Tibial artery (tissue), 4 donors: ENCODE results near the gene VAPA.

Experiments
- DNase-seq, 2 donors: peaks; one replicate each; pipeline ENCODE4 v3.0.0-alpha.2; 2019
- H3K27ac ChIP-seq, 2 donors: fragments of 200-600 bp; sonication (generic) in 1 of 2; 1 replicate in 1 of 2; 2 replicates in 1 of 2; pipeline ENCODE4 v1.5.1; 2018 to 2019; ENCODE audit warnings: mild to moderate bottlenecking in 1 of 2
- H3K27me3 ChIP-seq, 2 donors: fragments of 200-600 bp; sonication (generic) in 1 of 2; one replicate each; pipeline versions ENCODE4 v1.5.1 to v1.6.0; 2016 to 2019
- H3K36me3 ChIP-seq, 3 donors: fragments of 200-600 bp; sonication (generic) in 2 of 3; one replicate each; pipeline ENCODE4 v1.5.1; 2016 to 2019; ENCODE audit warnings: mild to moderate bottlenecking in 2 of 3
- H3K4me1 ChIP-seq, 4 donors: fragments of 200-600 bp; sonication (generic) in 2 of 4; 1 replicate in 3 of 4; 2 replicates in 1 of 4; pipeline ENCODE4 v1.5.1; 2016 to 2019
- H3K4me3 ChIP-seq, 2 donors: fragments of 200-600 bp; sonication (generic) in 1 of 2; 1 replicate in 1 of 2; 2 replicates in 1 of 2; pipeline ENCODE4 v1.5.1; 2018 to 2019; ENCODE audit warnings: mild to moderate bottlenecking in 2 of 2
- H3K9me3 ChIP-seq, 3 donors: fragments of 200-600 bp; sonication (generic) in 1 of 3; one replicate each; pipeline ENCODE4 v1.5.1; 2016 to 2019
- intact Hi-C: fragments of 100-400 bp; cut with DNase I; formaldehyde crosslinking; loops from one replicate; pipeline ENCODE4 v1.15.0; 2023; ENCODE audit warnings: low total_unique reads
- TF ChIP-seq, protein P1 (sequence below), 2 experiments: fragments of 200-600 bp in 1 of 2; fragments of 450-650 bp in 1 of 2; IDR thresholded peaks; one replicate each; pipeline ENCODE4 v1.5.1; 2017 to 2019; ENCODE audit warnings: antibody characterized with exemption in 2 of 2, mild to moderate bottlenecking in 1 of 2, moderate library complexity in 1 of 2

The VAPA gene

DNA sequence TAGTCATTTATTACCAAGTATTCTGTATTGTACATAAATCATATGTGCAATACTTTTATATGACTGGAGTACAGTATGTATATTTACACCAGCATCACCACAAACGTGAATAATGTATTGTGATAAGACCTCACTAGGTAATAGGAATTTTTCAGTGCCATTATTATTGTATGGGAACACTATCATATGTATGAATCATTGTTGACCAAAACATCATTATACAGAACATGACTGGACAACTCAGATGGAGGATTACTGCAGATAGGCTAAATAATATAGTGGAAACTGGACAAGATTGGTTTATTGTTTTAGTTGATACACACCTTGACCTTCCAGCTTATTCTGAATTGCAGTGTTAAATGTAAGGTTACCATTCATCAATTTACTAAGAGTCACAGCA is 33.4 kb downstream of the VAPA start:
- intact Hi-C loops: no loop called here
- peaks cover 26 to 54% (median 52%) of the 10 kb centered on the region in 3 donors for H3K36me3 ChIP-seq
- no peak overlapping the region for H3K4me3 ChIP-seq

DNA sequence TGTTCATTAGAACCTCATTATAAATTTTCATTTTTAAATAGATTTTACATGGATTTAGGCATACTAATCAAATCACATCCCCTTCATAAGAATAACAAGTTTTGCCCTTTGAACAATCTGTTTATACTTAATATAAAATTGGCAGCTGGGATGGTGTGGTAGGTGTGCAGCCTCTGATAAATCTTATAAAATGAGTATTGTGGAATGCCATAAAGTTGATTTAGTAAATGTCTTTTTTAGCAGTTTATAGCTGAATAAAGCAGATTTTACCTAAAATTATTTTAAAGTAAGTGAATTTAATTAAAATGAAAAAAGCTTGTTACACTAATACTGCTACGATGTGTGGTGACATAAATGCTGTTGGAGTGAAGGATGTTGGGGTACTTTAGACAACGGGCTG is 35.5 kb downstream of the VAPA start:
- Histone ChIP-seq H3K36me3 (peaks cover 40 to 66% (median 62%) of the 10 kb centered on the region in 3 donors), H3K4me1 (peaks cover 0 to 16% (median 2%) of the 10 kb centered on the region in 4 donors), H3K4me3 (no peak overlapping the region), H3K27ac (no peak overlapping the region), H3K27me3 (no peaks in the 10 kb centered on the region), H3K9me3 (no peaks in the 10 kb centered on the region)
- no peak for DNase-seq
- intact Hi-C loops: no loop called here
- TF ChIP-seq, protein P1, sequence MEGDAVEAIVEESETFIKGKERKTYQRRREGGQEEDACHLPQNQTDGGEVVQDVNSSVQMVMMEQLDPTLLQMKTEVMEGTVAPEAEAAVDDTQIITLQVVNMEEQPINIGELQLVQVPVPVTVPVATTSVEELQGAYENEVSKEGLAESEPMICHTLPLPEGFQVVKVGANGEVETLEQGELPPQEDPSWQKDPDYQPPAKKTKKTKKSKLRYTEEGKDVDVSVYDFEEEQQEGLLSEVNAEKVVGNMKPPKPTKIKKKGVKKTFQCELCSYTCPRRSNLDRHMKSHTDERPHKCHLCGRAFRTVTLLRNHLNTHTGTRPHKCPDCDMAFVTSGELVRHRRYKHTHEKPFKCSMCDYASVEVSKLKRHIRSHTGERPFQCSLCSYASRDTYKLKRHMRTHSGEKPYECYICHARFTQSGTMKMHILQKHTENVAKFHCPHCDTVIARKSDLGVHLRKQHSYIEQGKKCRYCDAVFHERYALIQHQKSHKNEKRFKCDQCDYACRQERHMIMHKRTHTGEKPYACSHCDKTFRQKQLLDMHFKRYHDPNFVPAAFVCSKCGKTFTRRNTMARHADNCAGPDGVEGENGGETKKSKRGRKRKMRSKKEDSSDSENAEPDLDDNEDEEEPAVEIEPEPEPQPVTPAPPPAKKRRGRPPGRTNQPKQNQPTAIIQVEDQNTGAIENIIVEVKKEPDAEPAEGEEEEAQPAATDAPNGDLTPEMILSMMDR (IDR thresholded peaks at IDR 0.05): no peak

More for the DNA sequence above, 33.4 kb downstream of the VAPA start:
- TF ChIP-seq, protein P1 (IDR thresholded peaks at IDR 0.05): no peak
- Histone ChIP-seq H3K9me3 (no peaks in the 10 kb centered on the region), H3K27ac (no peak overlapping the region), H3K27me3 (no peaks in the 10 kb centered on the region), H3K4me1 (peaks cover 0 to 16% (median 0%) of the 10 kb centered on the region in 4 donors)
- DNase-seq: no peak

DNA sequence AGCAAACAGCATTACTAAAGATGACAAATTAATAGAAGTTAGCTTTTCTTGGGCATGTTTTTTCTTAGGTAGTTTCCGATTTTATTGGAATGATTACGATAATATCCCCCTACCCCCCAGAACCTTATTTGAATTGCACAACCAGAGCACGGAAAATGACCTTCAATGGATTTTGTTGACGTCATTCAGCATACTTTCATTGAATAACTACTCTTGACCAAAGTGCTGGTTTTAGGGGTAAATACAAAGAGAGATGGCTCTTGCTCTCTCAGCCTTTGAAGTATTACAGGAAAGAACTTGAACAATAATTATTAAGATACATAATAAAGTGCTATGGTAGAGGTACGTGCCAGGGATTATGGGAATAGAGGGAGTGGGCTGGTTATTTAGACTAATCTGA is 36.0 kb downstream of the VAPA start:
- TF ChIP-seq, protein P1 (IDR thresholded peaks at IDR 0.05): no peak
- H3K27me3 ChIP-seq: no peaks in the 10 kb centered on the region
- H3K36me3 ChIP-seq: peaks cover 46 to 64% (median 62%) of the 10 kb centered on the region in 3 donors
- intact Hi-C loops: loop anchor here (10.0 kb wide), 1 partner anchor 375 kb away; no protein-coding TSS in a partner anchor
- H3K4me3 ChIP-seq: no peak overlapping the region
- H3K4me1 ChIP-seq: peaks cover 0 to 16% (median 2%) of the 10 kb centered on the region in 4 donors
- H3K9me3 ChIP-seq: no peaks in the 10 kb centered on the region
- no peak for DNase-seq
- no peak overlapping the region for H3K27ac ChIP-seq

DNA sequence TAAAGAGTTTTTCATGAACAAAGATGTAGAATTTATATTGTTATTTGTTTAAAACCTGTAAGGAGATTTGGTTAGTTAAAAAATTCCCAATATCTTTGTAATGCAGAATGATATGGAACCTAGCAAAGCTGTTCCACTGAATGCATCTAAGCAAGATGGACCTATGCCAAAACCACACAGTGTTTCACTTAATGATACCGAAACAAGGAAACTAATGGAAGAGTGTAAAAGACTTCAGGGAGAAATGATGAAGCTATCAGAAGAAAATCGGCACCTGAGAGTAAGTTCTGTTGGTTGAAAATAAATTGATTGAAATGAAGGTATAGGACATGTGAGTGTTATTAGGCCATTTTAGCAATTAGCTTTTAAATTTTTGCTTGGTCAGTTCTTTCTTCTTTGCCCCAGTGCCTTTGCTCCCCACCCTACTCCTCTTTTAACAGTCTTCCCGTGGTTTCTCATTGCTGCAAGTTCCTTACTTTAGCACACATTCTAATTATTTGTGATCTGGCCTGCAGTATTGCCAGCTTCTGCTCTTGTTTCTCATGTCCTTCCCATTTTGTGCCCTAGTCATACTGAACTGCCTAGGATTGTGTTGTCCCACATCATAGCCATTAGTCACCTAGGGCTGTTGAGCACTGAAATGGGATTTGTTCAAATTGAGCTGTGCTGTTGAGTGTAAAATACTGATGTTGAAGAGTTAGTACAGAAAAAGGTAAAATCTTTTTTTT is 36.6 kb downstream of the VAPA start:
- Histone ChIP-seq H3K27ac (no peak overlapping the region), H3K36me3 (peaks cover 50 to 64% (median 61%) of the 10 kb centered on the region in 3 donors), H3K4me1 (peaks cover 0 to 16% (median 2%) of the 10 kb centered on the region in 4 donors), H3K9me3 (no peaks in the 10 kb centered on the region), H3K4me3 (no peak overlapping the region), H3K27me3 (no peaks in the 10 kb centered on the region)
- TF ChIP-seq, protein P1 (IDR thresholded peaks at IDR 0.05): no peak
- intact Hi-C loops: loop anchor here (10.0 kb wide), 1 partner anchor 376 kb away; no protein-coding TSS in a partner anchor
- DNase-seq: no peak

DNA sequence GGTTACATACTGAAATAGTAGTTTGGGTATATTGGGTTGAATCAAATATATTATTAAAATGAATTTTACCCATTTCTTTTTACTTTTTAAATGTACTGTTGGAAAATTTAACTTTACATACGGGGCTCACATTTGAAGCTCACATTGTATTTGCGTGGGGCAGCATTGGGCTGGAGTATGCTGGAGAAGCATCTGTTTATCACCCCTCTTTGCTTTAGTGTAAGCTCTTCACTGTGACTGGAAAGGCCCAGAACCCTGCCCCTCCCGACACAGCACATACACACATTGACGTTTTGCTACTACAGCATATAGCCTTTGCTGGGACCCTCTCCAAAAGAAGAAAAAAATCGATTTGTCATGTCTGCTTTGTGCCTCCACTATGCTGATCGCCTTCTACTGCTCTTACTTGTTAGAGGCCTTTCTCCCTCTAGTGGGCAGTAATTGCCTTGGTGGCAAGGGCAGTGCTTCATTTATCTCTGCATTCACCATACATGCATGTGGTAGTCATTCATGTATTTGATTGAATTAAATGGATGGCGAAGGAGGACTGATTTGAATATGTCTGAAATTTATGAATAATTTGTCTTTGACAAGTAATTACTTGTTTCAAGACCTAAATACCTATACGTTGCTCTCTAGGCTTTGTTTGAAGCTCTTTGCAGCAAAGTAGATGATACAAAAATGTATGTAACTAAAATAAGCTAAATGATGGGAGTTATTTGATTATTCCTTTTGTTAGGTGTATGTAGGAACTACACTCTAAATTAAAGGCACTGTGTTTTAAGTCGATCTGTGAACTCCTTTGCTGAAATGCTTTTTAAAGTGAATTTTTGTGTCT is 37.4 kb downstream of the VAPA start:
- TF ChIP-seq, protein P1 (IDR thresholded peaks at IDR 0.05): peak; percentile 53 to 59
- H3K4me3 ChIP-seq: no peak overlapping the region
- peaks cover 54 to 66% (median 59%) of the 10 kb centered on the region in 3 donors for H3K36me3 ChIP-seq
- H3K27me3 ChIP-seq: no peaks in the 10 kb centered on the region
- DNase-seq: no peak
- H3K9me3 ChIP-seq: no peaks in the 10 kb centered on the region
- H3K4me1 ChIP-seq: peaks cover 0 to 16% (median 2%) of the 10 kb centered on the region in 4 donors
- no peak overlapping the region for H3K27ac ChIP-seq
- intact Hi-C loops: loop anchor here (10.0 kb wide), 1 partner anchor 376 kb away; no protein-coding TSS in a partner anchor
